Aorta (tissue), 5 donors: Measurements from ENCODE around the gene WNK3. TPM values are rescaled to one million over a fixed set of nuclear protein-coding genes. Genes with fewer than 3 reads are reported as not detected.
A peak's percentile ranks its signal among the peaks of the same experiment; 100 is the strongest.

Experiments used
- ATAC-seq: fragments of 200-7000 bp; cut with Tn5 transposase; one replicate; pipeline ENCODE4 v1.9.1; 2022; ENCODE audit warnings: moderate library complexity; ENCODE audit not compliant: low FRiP score
- DNase-seq, 2 donors: peaks; one replicate each; pipeline ENCODE4 v3.0.0-alpha.2; 2020
- H3K27ac ChIP-seq, 2 donors: one replicate each; pipeline ENCODE4 v1.5.1; 2013; ENCODE audit warnings: low read length in 2 of 2, mild to moderate bottlenecking in 2 of 2, moderate library complexity in 2 of 2, control low read depth in 1 of 2, inconsistent platforms in 1 of 2, low read depth in 1 of 2
- H3K27me3 ChIP-seq, 2 donors: one replicate each; pipeline ENCODE4 v1.6.1; 2013; ENCODE audit warnings: control low read depth in 1 of 2, low read length in 1 of 2, mild to moderate bottlenecking in 1 of 2, moderate library complexity in 1 of 2; ENCODE audit not compliant: insufficient read depth in 2 of 2, control insufficient read depth in 1 of 2
- H3K36me3 ChIP-seq, 2 donors: one replicate each; pipeline ENCODE4 v1.6.1; 2013; ENCODE audit warnings: control low read depth in 1 of 2, low read length in 1 of 2, mild to moderate bottlenecking in 1 of 2; ENCODE audit not compliant: insufficient read depth in 2 of 2, control insufficient read depth in 1 of 2
- H3K4me1 ChIP-seq, 2 donors: one replicate each; pipeline ENCODE4 v1.6.1; 2013; ENCODE audit warnings: low read length in 2 of 2, control low read depth in 1 of 2, mild to moderate bottlenecking in 1 of 2, moderate library complexity in 1 of 2; ENCODE audit not compliant: insufficient read depth in 2 of 2, control insufficient read depth in 1 of 2
- H3K4me3 ChIP-seq, 2 donors: one replicate each; pipeline ENCODE4 v1.5.1; 2013; ENCODE audit warnings: low read length in 2 of 2, control low read depth in 1 of 2, mild to moderate bottlenecking in 1 of 2
- H3K9me3 ChIP-seq: one replicate; pipeline ENCODE4 v1.6.1; 2013; ENCODE audit warnings: mild to moderate bottlenecking, low read length; ENCODE audit not compliant: control insufficient read depth
- WGBS, 2 donors: extraction: QIAGEN DNeasy Blood & Tissue Kit; methylation state at CpG; one replicate each; pipeline ENCODE4 v1.1.7; 2013; 5-methylcytosine and 5-hydroxymethylcytosine counted together
- intact Hi-C, 2 donors: fragments of 100-400 bp; cut with DNase I; formaldehyde crosslinking; loops; one replicate each; pipeline versions ENCODE4 v1.14.2 to v1.15.0; 2022
- polyA plus RNA-seq, 2 donors: library from polyadenylated mRNA; stranded (reverse); fragments of 200-250 nt; gene quantifications; one replicate each; pipeline ENCODE4 v1.2.3, GENCODE V29; 2013
- total RNA-seq, 2 donors: library from RNA; stranded (reverse); fragmentation: NEBNext Ultra II Directional; extraction: Animal tissue kit (Norgen Biotek cat#: 25700); gene quantifications; one replicate each; pipeline ENCODE4 v1.2.1, GENCODE V29; 2021
- donor health status: healthy with polysubstance abuse.
- donor health status: Bipolar disorder and iron deficiency.
- donor health status: DM: no; HTN: no; CAD: no.
- donor health status: DM: no; HTN: no; CAD: no.
- donor health status: DM: yes; HTN: yes; CAD: no.

WNK3 gene
- total and polyA plus RNA-seq, 4 donors, result under 0.01 to 6.2 (median 1.9) TPM

DNA sequence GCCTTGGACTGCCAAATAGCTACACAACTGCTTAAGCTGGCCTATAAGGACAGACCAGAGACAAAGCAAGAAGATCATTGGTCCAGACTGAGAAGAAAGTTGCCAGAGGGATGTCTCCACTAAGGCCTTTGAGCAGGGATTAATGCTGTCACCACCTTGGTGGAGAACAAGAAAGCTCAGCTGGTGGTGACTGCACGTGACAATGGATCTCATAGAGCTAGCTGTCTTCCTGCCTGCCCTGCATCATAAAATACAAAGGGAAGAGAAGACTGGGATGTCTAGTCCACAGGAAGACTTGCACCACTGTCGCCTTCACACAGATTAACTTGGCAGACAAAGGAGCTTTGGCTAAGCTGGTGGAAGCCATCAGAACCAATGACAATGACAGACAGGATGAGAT is 134.3 kb downstream of the WNK3 start:
- intact Hi-C loops, result no loop called here
- no peaks in the 10 kb centered on the region for H3K4me1 ChIP-seq
- no peaks in the 10 kb centered on the region for H3K27me3 ChIP-seq
- no peak overlapping the region for H3K4me3 ChIP-seq
- no peaks in the 10 kb centered on the region for H3K36me3 ChIP-seq
- DNase-seq (no peak), ATAC-seq (no peak)
- H3K27ac ChIP-seq, result no peak overlapping the region
- 77 to 88% methylated on average over 2 of the region's 2 CpGs for WGBS, 2 donors
- H3K9me3 ChIP-seq, result no peaks in the 10 kb centered on the region

DNA sequence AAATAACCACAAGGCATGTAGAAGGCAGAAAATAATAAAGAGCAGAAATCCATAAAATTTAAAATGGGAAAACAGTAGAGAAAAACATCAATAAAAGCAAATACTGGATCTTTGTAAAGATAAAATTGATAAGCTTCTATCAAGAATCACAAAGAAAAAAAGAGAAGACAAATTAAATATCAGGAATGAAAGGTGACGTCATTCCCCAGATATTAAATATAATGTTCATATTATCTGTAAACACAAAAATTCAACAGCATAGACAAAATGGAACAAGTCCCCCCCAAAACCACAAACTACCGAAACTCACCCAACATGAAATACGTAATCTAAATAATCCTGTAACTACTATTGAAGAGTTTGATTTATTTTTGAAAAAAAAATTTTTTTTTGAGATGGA is 144.2 kb downstream of the WNK3 start:
- Histone ChIP-seq H3K9me3 (no peaks in the 10 kb centered on the region), H3K27ac (no peak overlapping the region), H3K27me3 (no peaks in the 10 kb centered on the region), H3K4me3 (no peak overlapping the region), H3K36me3 (no peaks in the 10 kb centered on the region), H3K4me1 (no peaks in the 10 kb centered on the region)
- 97 to 98% methylated on average over 3 of the region's 3 CpGs for WGBS, 2 donors
- intact Hi-C loops, result no loop called here
- ATAC-seq (no peak), DNase-seq (no peak)

DNA sequence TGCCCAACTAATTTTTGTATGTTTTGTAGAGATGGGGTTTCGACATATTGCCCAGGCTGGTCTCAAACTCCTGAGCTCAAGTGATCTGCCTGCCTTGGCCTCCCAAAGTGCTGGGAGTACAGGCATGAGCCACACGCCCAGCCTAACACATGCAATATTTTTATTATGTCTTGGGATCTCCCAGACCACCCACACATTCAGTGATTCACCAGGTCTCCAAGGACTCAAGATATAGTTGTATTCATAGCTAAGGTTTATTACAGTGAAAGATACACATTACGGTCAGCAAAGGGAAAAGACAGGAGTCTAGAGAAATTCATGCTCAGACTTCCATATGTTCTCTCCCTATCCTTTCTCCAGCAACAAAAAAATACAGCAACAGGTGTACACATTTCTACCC is 149.3 kb downstream of the WNK3 start:
- no peak overlapping the region for H3K27ac ChIP-seq
- no peaks in the 10 kb centered on the region for H3K4me1 ChIP-seq
- WGBS, 2 donors, result 65 to 79% methylated on average over 3 of the region's 3 CpGs
- H3K36me3 ChIP-seq, result no peaks in the 10 kb centered on the region
- no peak for ATAC-seq
- intact Hi-C loops, result no loop called here
- DNase-seq, result no peak
- no peaks in the 10 kb centered on the region for H3K27me3 ChIP-seq
- H3K4me3 ChIP-seq, result no peak overlapping the region
- H3K9me3 ChIP-seq, result no peaks in the 10 kb centered on the region

DNA sequence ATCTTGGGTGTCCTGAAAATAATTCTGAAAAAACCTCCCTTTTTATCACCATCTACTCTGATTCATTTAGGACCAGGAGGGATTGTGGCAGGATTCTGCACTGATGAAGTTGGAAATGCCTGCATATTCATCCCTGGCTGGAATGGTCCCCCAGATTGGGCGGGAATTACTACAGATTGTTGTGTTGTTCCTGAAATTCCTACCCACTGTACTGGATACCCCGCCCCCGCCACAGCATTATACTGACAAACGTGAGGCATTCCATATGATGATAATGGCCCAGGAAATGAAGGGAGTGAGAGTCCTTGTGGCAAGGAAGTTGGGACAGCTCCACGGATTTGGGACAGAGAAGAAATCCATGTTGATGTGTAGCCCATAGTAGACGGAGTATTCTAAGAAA is 159.6 kb downstream of the WNK3 start:
- no peak for ATAC-seq
- no peaks in the 10 kb centered on the region for H3K36me3 ChIP-seq
- H3K27ac ChIP-seq, result no peak overlapping the region
- no peak overlapping the region for H3K4me3 ChIP-seq
- H3K9me3 ChIP-seq, result no peaks in the 10 kb centered on the region
- no peak for DNase-seq
- 54 to 83% methylated on average over 6 of the region's 6 CpGs for WGBS, 2 donors
- intact Hi-C loops, result no loop called here
- H3K4me1 ChIP-seq, result no peaks in the 10 kb centered on the region
- no peaks in the 10 kb centered on the region for H3K27me3 ChIP-seq

DNA sequence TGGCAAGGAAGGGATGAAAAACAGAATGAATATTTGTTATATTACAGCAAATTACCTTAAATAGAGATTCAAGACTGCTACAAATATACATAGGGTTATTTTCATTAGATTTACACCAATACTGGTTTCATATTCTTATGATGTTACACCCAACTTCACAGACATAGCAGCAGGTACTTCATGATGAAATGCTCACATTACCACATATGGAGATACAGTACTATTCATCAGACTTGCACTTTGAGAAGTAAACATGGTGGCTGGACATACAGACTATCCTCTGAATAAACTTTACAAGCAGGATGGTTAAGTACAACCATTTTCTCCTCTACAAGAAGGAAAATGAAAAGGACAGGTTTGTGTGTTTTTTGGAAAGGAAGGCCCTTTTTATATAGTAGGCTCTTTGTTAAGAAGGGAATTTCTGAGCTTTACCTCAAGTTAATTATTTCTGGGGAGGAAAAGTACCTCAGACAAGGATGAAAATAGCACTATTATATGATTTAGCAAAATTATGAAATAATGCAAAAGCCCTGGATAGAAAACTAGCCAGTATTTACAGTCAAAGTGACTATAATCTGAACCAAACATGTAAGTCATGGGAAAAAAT is 162.8 kb downstream of the WNK3 start:
- Histone ChIP-seq H3K4me1 (no peaks in the 10 kb centered on the region), H3K36me3 (no peaks in the 10 kb centered on the region), H3K4me3 (no peak overlapping the region), H3K27ac (no peak overlapping the region), H3K9me3 (no peaks in the 10 kb centered on the region), H3K27me3 (no peaks in the 10 kb centered on the region)
- no peak for DNase-seq
- intact Hi-C loops, result no loop called here
- ATAC-seq, result no peak

DNA sequence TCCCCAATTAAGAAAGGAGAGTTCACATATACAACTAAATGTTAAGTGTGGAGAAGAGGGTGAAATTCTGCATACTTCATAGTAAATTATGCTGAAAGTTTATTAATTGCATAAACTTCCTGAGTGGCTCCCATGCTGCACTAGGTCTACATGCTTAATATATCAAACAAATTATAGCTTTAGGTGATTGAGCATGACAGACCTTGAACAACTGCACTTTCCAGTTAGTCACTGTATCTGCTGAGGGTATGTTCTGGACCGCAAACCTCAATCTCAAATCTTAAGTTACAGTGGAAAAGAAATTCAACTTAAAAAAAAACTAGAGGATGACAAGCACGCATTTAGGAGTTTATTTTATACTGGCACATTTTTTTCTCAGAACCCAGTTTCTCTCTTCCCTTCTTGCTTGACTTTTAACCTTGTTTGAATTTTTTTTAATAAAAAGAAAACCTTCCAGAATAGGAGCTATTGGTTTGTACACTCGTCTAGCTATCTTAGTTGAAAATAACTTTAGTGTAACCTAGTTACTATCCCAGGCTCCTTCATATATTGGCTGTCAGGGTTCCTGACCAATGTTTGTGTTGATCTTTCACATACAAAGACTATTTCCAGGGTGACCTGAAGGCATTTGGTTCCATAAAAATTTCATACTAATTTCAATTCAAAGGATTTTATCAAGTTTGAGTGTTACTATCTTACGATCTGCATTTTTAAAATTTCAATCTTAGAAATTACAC is 164.6 kb downstream of the WNK3 start:
- no peaks in the 10 kb centered on the region for H3K4me1 ChIP-seq
- no peak overlapping the region for H3K4me3 ChIP-seq
- H3K27me3 ChIP-seq, result no peaks in the 10 kb centered on the region
- no peak overlapping the region for H3K27ac ChIP-seq
- no peaks in the 10 kb centered on the region for H3K9me3 ChIP-seq
- intact Hi-C loops, result no loop called here
- H3K36me3 ChIP-seq, result no peaks in the 10 kb centered on the region
- ATAC-seq, result no peak
- WGBS, 2 donors, result 67 to 72% methylated on average over 4 of the region's 4 CpGs
- no peak for DNase-seq

DNA sequence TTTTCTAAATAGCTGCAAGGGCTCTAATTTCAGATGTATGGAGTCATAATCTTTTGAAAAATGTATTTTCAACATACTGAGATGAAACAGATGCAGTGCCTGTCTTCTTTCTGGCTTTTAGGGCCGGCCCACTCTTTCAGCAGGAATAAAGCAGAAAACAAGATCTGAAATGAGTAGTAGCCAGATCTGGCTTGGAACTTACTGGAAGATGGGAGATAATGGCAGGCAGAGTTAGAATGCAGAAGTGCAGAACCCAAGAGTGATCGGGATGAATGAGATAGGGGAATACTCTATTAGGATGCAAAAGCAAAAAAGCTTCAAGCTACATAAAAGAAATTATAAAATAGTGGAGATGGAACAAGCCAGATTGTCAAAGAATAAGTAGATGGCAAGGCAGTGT is 173.4 kb downstream of the WNK3 start:
- ATAC-seq (no peak), DNase-seq (no peak)
- 68 to 69% methylated on average over 2 of the region's 2 CpGs for WGBS, 2 donors
- intact Hi-C loops, result loop anchor here (5.0 to 10.0 kb wide), 2 partner anchors 142 to 170 kb away; partner anchors contain the start of genes PHF8 (in 2 of the 2) and WNK3 (in 1 of the 2)
- no peaks in the 10 kb centered on the region for H3K36me3 ChIP-seq
- H3K4me3 ChIP-seq, result no peak overlapping the region
- H3K4me1 ChIP-seq, result no peaks in the 10 kb centered on the region
- no peak overlapping the region for H3K27ac ChIP-seq
- H3K27me3 ChIP-seq, result no peaks in the 10 kb centered on the region
- no peaks in the 10 kb centered on the region for H3K9me3 ChIP-seq

DNA sequence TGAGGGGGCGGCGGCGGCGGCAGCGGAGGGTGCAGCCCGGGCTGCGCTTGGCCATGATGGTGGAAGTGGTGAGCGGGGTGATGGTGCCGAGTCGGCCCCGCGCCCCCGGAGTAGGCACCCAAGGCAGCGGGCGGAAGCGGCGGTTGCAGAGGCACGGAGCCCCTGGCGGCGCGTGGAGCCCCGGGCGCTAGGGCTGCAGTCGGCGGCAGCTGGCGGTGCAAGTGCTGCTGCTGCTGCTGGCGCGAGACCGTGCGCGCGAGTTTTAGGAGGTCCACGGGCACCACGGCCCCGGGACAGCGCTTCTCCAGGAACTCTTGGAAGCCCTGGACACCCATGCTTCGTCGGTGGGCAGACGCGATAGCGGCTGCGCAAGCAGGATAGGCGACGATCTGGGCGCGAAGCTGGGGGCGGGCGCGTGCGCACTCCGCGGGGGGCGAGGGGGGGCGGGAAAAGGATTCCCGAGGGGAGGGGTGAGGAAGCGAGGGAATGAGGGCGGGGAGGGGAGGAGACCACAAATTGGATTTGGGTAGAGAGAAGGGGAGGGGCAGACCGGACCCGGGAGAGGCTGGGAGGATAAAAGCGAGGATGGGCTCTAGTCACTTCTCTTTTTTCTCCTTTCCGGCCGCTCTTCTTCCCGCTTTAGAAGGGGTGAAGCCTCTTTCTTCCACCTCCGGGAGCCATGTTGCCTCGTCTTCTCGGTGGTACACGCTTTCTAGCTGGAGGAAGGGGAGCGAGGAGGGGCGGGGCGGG is 174.8 kb downstream of the WNK3 start, which contains the start of gene FAM120C:
TSS of gene FAM120C (minus strand) at position 391 of the 750 bp plus-strand sequence. CDS start at position 335, 56 bp downstream.
- peak within 1 kb of the TSS in 1 of 2 donors; percentile 83 for H3K27ac ChIP-seq
- no peaks in the 10 kb centered on the region for H3K9me3 ChIP-seq
- DNase-seq (peak; percentile 76 to 88), ATAC-seq (peak; percentile 93)
- 1 to 29% methylated on average over 59 to 70 of the region's 70 CpGs for WGBS, 2 donors
- intact Hi-C loops, result loop anchor here (5.0 to 10.0 kb wide), 2 partner anchors 141 to 172 kb away; partner anchors contain the start of genes PHF8 (in 2 of the 2) and WNK3 (in 1 of the 2)
- H3K27me3 ChIP-seq, result no peaks in the 10 kb centered on the region
- H3K36me3 ChIP-seq, result no peaks in the 10 kb centered on the region
- peak within 1 kb of the TSS; percentile 46 to 90 for H3K4me3 ChIP-seq
- no peaks in the 10 kb centered on the region for H3K4me1 ChIP-seq
